ENCODE data around the gene LMBR1. TPM values are rescaled to one million over a fixed set of nuclear protein-coding genes. Genes with fewer than 3 reads are reported as not detected.
"Not testable (repeated sequence)": the region's sequence is repeated elsewhere in the genome, so short reads cannot be mapped to it uniquely, and the experiment has no call there.

LMBR1 gene
- polyA plus RNA-seq, 1 experiment = 20.8 TPM

- TF ChIP-seq, protein P1, sequence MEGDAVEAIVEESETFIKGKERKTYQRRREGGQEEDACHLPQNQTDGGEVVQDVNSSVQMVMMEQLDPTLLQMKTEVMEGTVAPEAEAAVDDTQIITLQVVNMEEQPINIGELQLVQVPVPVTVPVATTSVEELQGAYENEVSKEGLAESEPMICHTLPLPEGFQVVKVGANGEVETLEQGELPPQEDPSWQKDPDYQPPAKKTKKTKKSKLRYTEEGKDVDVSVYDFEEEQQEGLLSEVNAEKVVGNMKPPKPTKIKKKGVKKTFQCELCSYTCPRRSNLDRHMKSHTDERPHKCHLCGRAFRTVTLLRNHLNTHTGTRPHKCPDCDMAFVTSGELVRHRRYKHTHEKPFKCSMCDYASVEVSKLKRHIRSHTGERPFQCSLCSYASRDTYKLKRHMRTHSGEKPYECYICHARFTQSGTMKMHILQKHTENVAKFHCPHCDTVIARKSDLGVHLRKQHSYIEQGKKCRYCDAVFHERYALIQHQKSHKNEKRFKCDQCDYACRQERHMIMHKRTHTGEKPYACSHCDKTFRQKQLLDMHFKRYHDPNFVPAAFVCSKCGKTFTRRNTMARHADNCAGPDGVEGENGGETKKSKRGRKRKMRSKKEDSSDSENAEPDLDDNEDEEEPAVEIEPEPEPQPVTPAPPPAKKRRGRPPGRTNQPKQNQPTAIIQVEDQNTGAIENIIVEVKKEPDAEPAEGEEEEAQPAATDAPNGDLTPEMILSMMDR (IDR thresholded peaks at IDR 0.05; ENCODE audit: low read depth, low read length) = no peak
- no peak overlapping the region for H3K4me3 ChIP-seq (ENCODE audit: low read depth, low read length)
- ChIA-PET POLR2A (no interaction called here), CTCF (no interaction called here)
- H3K27ac ChIP-seq (ENCODE audit: low read depth, low read length) = no peak overlapping the region
- peaks cover 8% of the 10 kb centered on the region for H3K9me3 ChIP-seq (ENCODE audit: control insufficient read depth, insufficient read depth, low read length)
- DNase-seq (ENCODE audit: low read depth, low spot score) = no peak
- H3K27me3 ChIP-seq (ENCODE audit: control insufficient read depth, insufficient read depth, low read length) = no peaks in the 10 kb centered on the region
Measured at GRCh38 chr7:156638443-156639077, 254.4 kb downstream of the LMBR1 start.

GRCh38 chr7:156637093-156637492, 255.9 kb downstream of the LMBR1 start:
- POLR2A ChIA-PET; H3K4me3 ChIP-seq (ENCODE audit: low read depth, low read length); H3K27ac ChIP-seq (ENCODE audit: low read depth, low read length); DNase-seq (ENCODE audit: low read depth, low spot score); H3K27me3 ChIP-seq (ENCODE audit: control insufficient read depth, insufficient read depth, low read length); H3K9me3 ChIP-seq (ENCODE audit: control insufficient read depth, insufficient read depth, low read length): not testable (repeated sequence)
- CTCF ChIA-PET = interaction anchor here (0.6 kb wide), 1 partner anchor 107 kb away, joined by 5 read pairs; no protein-coding TSS in a partner anchor

DNA sequence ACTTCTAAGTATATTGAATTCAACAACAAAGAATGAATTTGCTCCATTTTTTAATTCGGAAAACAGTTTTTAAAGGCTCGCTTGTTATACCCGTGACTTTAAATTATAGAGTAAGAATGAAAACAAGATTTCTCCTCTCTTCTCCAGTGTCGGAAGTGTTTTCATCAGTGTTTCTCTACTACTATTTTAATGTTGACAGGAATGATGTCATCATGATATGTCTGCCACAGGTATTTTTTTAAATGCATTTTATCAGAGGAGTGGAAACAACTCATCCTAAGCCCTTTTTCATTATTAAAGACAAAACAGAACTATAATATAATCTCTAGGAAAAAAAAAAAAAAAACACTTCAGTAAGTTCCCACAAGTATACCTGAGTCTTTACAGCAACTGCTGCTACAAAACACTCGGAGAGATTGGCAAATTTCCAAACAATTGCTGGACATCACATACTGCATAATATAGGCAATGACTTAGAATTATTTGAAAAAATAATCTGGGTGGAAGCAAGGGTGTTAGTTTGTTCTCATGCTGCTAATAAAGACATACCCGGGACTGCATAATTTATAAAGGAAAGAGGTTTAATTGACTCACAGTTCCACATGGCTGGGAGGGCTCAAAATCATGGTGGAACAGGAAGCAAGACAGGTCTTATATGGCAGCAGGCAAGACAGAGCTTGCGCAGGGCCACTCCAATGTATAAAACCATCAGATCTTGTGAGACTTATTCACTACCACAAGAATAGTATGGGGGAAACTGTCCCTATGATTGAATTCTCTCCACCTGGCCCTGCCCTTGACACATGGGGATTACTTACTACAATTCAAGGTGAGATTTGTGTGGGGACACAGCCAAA, 257.2 kb downstream of the LMBR1 start:
- Histone ChIP-seq H3K27ac (ENCODE audit: low read depth, low read length) (no peak overlapping the region), H3K27me3 (ENCODE audit: control insufficient read depth, insufficient read depth, low read length) (no peaks in the 10 kb centered on the region), H3K4me3 (ENCODE audit: low read depth, low read length) (no peak overlapping the region), H3K9me3 (ENCODE audit: control insufficient read depth, insufficient read depth, low read length) (peaks cover 8% of the 10 kb centered on the region)
- POLR2A ChIA-PET = no interaction called here
- CTCF ChIA-PET = no interaction called here
- no peak for DNase-seq (ENCODE audit: low read depth, low spot score)
- TF ChIP-seq, protein P1 (IDR thresholded peaks at IDR 0.05; ENCODE audit: low read depth, low read length) = no peak

DNA sequence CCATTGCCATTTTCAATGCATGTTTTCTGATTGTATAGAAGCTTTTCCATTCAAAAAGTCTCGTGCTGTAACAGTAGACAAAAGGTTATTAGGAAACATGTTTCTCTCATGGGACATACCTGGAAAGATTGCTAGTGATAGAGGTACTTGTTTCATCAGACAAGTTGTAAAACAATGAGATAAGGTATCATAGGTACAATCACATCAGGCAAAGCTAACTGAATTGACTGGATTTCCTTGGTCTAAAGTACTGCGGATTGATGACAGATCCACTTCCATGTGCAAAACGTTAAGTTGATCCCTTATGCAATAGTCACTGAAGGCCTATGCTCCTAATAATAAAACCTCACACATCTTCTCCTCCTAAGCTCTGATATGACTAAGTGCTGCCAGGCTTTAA, 258.9 kb downstream of the LMBR1 start:
- Histone ChIP-seq H3K9me3 (ENCODE audit: control insufficient read depth, insufficient read depth, low read length) (peaks cover 5% of the 10 kb centered on the region), H3K27me3 (ENCODE audit: control insufficient read depth, insufficient read depth, low read length) (no peaks in the 10 kb centered on the region), H3K27ac (ENCODE audit: low read depth, low read length) (no peak overlapping the region), H3K4me3 (ENCODE audit: low read depth, low read length) (no peak overlapping the region)
- no peak for DNase-seq (ENCODE audit: low read depth, low spot score)
- ChIA-PET POLR2A (no interaction called here), CTCF (no interaction called here)
- TF ChIP-seq, protein P1 (IDR thresholded peaks at IDR 0.05; ENCODE audit: low read depth, low read length) = no peak

DNA sequence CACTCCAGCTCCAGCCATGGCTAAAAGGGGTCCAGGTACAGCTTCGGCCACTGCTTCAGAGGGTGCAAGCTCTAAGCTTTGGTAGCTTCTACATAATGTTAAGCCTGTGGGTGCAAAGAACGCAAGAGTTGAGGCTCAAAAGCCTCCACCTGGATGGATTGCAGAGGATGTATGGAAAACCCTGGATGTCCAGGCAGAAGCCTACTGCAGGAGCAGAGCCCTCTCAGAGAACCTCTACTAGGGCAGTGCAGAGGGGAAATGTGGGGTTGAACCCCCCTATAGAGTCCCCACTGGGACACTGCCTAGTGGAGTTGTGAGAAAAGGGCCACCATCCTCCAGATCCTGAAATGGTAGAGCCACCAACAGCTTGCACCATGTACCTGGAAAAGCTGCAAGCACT, 263.1 kb downstream of the LMBR1 start:
- Histone ChIP-seq H3K4me3 (ENCODE audit: low read depth, low read length) (no peak overlapping the region), H3K27me3 (ENCODE audit: control insufficient read depth, insufficient read depth, low read length) (no peaks in the 10 kb centered on the region), H3K9me3 (ENCODE audit: control insufficient read depth, insufficient read depth, low read length) (peaks cover 8% of the 10 kb centered on the region), H3K27ac (ENCODE audit: low read depth, low read length) (no peak overlapping the region)
- TF ChIP-seq, protein P1 (IDR thresholded peaks at IDR 0.05; ENCODE audit: low read depth, low read length) = no peak
- POLR2A ChIA-PET = no interaction called here
- DNase-seq (ENCODE audit: low read depth, low spot score) = no peak
- CTCF ChIA-PET = no interaction called here

Data from AG04450 (cell line).